Thoracic aorta (tissue), 2 donors: ENCODE measurements around the gene FOXN1. TPM values are rescaled to one million over a fixed set of nuclear protein-coding genes. Genes with fewer than 3 reads are reported as not detected.

ENCODE experiments used
- ATAC-seq: fragments of 150-250 bp; one replicate; pipeline ENCODE4 v1.8.0; 2017; ENCODE audit warnings: low read depth; ENCODE audit not compliant: insufficient number of reproducible peaks, low FRiP score
- DNase-seq: peaks from one replicate; pipeline ENCODE4 v3.0.0-alpha.2; 2020; ENCODE audit warnings: low spot score
- H3K27ac ChIP-seq, 2 donors: fragments of 200-600 bp; sonication (generic); 1 replicate in 1 of 2; 2 replicates in 1 of 2; pipeline ENCODE4 v1.5.1; 2016; ENCODE audit warnings: mild to moderate bottlenecking in 2 of 2, moderate library complexity in 2 of 2
- H3K27me3 ChIP-seq: fragments of 200-600 bp; sonication (generic); replicated peaks from 2 replicates; pipeline ENCODE4 v1.6.0; 2016; ENCODE audit warnings: mild to moderate bottlenecking; ENCODE audit not compliant: insufficient read depth
- H3K36me3 ChIP-seq: fragments of 200-600 bp; sonication (generic); one replicate; pipeline ENCODE4 v1.5.1; 2016
- H3K4me1 ChIP-seq, 2 donors: fragments of 200-600 bp; sonication (generic); 1 replicate in 1 of 2; 2 replicates in 1 of 2; pipeline versions ENCODE4 v1.5.1 to v1.6.0; 2016; ENCODE audit warnings: low read depth in 2 of 2, mild to moderate bottlenecking in 1 of 2; ENCODE audit not compliant: control insufficient read depth in 1 of 2
- H3K4me3 ChIP-seq: fragments of 200-600 bp; sonication (generic); 2 replicates; pipeline ENCODE4 v1.5.1; 2016; ENCODE audit warnings: mild to moderate bottlenecking
- H3K9me3 ChIP-seq: fragments of 200-600 bp; sonication (generic); 2 replicates; pipeline ENCODE4 v1.5.1; 2016
- total RNA-seq, 2 donors: library from RNA; depleted of rRNA; stranded (reverse); fragments of >200 nt; gene quantifications; one replicate each; pipeline versions ENCODE4 v1.1.0 to v1.2.3, GENCODE V29; 2016
- TF ChIP-seq, protein P1 (sequence below): fragments of 200-600 bp; sonication (generic); IDR thresholded peaks from one replicate; pipeline ENCODE4 v1.5.1; 2019; ENCODE audit warnings: antibody characterized with exemption

The FOXN1 gene
- total RNA-seq, 2 donors from 2014 or later = not detected

DNA sequence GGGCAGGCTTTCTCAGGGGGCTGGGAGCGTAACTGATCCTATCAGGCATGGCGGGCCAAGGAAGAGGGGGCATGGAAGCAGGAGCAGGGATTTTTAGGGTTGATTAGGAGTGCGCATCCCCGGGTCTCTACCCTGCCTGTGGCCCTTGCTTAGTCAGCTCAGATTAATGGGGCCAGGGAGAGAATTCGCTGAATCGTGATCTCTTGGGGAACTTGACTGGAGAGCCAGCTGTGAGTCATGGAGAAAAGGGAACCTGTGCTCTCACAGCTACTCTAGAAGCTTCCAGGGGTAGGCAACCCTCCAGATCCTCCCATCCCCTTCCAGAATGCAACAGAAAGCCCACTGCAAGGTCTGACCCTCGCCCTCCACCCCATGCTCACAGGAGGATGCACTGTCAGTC, 3.6 kb downstream of the FOXN1 start:
- H3K27me3 ChIP-seq = no peaks in the 10 kb centered on the region

DNA sequence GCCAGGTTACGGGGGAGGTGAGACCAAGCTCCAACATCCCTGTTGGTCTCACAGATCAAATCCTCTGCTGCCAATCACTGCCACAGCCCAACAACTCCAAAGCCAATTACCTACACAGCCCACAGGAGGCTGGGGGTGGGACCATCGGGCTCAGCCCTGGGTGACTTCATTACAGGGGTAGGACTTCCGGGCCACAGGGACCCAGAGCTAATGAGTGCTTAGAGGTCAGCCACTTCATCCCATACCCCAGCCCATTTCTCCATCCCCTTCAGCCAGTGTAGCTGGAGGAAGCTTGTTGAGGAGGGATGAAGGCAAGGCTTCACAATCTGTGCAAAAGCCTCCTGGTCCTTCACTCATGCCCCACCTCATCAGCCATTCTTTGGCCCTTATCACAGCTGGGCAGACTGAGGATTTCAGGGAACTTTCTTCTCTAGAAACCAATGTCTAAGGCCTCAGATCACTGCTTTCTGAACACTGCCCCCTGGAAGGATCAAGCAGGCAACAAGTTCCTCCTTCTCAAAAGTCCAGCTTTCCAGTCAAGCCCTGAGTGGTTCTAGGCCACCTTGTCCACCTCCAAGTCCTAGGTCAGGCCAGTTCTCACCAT, 5.8 kb downstream of the FOXN1 start:
- TF ChIP-seq, protein P1, sequence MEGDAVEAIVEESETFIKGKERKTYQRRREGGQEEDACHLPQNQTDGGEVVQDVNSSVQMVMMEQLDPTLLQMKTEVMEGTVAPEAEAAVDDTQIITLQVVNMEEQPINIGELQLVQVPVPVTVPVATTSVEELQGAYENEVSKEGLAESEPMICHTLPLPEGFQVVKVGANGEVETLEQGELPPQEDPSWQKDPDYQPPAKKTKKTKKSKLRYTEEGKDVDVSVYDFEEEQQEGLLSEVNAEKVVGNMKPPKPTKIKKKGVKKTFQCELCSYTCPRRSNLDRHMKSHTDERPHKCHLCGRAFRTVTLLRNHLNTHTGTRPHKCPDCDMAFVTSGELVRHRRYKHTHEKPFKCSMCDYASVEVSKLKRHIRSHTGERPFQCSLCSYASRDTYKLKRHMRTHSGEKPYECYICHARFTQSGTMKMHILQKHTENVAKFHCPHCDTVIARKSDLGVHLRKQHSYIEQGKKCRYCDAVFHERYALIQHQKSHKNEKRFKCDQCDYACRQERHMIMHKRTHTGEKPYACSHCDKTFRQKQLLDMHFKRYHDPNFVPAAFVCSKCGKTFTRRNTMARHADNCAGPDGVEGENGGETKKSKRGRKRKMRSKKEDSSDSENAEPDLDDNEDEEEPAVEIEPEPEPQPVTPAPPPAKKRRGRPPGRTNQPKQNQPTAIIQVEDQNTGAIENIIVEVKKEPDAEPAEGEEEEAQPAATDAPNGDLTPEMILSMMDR = no peak
- H3K27me3 ChIP-seq = no peaks in the 10 kb centered on the region
- H3K9me3 ChIP-seq = no peaks in the 10 kb centered on the region
- DNase-seq = no peak
- no peak for ATAC-seq
- H3K27ac ChIP-seq = no peak overlapping the region
- no peaks in the 10 kb centered on the region for H3K36me3 ChIP-seq
- H3K4me3 ChIP-seq = no peak overlapping the region
- no peaks in the 10 kb centered on the region for H3K4me1 ChIP-seq

More for the DNA sequence above, 3.6 kb downstream of the FOXN1 start:
- TF ChIP-seq, protein P1 = no peak
- H3K36me3 ChIP-seq = no peaks in the 10 kb centered on the region
- DNase-seq (no peak), ATAC-seq (no peak)
- no peak overlapping the region for H3K27ac ChIP-seq
- H3K9me3 ChIP-seq = no peaks in the 10 kb centered on the region
- H3K4me1 ChIP-seq = no peaks in the 10 kb centered on the region
- H3K4me3 ChIP-seq = no peak overlapping the region

DNA sequence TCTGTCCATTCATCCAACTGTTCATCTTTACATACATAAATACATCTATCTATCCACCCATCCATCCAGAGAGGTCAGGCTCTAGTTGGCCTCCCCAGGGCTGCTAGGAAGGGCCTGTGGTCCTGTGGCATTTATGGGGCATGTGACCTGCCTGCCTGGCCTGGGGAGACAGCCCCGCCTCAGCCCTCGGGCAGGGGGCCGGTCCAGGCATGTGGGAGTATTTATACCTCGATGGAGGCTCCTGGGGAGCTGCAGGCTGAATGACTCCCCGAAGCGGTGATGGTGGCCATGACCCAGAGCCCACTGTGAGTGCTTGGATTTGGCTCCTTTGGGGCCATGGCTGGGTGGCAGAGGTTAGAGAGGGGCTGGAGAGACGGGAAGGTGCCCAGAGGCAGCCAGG, 7.3 kb downstream of the FOXN1 start:
- Histone ChIP-seq H3K27me3 (no peaks in the 10 kb centered on the region), H3K4me3 (no peak overlapping the region), H3K9me3 (no peaks in the 10 kb centered on the region)

DNA sequence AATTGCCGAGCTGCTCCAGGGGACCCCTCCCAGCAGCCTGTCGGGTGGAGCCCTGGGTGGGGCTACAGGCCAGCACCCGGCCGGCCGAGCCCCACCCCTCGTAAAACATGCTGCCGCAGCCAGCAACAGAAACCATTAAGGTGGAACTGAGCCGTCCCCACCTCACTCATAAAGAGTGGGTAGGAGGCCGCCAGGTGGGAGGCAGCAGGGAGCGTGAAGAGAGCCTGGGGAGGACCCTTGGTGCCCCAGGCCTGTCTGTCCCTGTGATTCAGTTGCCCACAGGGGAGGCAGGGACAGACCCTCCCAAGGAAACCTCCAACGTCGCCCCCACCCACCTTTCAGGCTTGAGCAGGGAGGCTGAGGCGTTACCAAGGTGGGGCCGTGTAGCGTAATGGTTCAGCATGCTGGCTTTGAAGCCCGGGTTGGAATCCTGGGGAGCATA, 8.4 kb downstream of the FOXN1 start:
- no peaks in the 10 kb centered on the region for H3K27me3 ChIP-seq
- H3K27ac ChIP-seq = no peak overlapping the region
- DNase-seq = no peak
- no peaks in the 10 kb centered on the region for H3K4me1 ChIP-seq
- H3K36me3 ChIP-seq = no peaks in the 10 kb centered on the region
- no peaks in the 10 kb centered on the region for H3K9me3 ChIP-seq
- no peak for ATAC-seq
- no peak overlapping the region for H3K4me3 ChIP-seq
- TF ChIP-seq, protein P1 = no peak

More for the DNA sequence above, 7.3 kb downstream of the FOXN1 start:
- Histone ChIP-seq H3K36me3 (no peaks in the 10 kb centered on the region), H3K27ac (no peak overlapping the region), H3K4me1 (no peaks in the 10 kb centered on the region)
- DNase-seq = no peak
- no peak for ATAC-seq
- TF ChIP-seq, protein P1 = no peak

DNA sequence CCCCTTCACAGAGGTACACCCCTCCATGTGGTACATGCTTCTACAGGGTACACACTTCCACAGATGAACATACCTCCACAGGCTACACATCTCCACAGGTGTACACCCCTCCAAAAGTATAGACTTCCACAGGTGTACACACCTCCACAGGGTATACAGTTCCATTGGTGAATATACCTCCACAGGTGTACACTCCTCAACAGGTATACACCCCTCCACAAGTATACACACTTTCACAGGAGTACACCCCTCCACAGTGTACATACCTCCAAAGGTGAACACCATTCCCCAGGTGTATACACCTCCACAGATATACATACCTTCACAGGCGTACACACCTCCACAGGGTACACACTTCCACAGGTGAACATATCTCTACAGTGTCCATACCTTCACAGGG, 9.4 kb downstream of the FOXN1 start:
- ATAC-seq = no peak
- H3K27me3 ChIP-seq = no peaks in the 10 kb centered on the region
- H3K4me3 ChIP-seq = no peak overlapping the region
- no peak for DNase-seq
- H3K9me3 ChIP-seq = no peaks in the 10 kb centered on the region
- TF ChIP-seq, protein P1 = no peak
- no peaks in the 10 kb centered on the region for H3K4me1 ChIP-seq
- no peak overlapping the region for H3K27ac ChIP-seq
- H3K36me3 ChIP-seq = no peaks in the 10 kb centered on the region
